ENCODE data around the gene CRMP1.
"Not testable (repeated sequence)": the region's sequence is repeated elsewhere in the genome, so short reads cannot be mapped to it uniquely, and the experiment has no call there.

Gene CRMP1

DNA sequence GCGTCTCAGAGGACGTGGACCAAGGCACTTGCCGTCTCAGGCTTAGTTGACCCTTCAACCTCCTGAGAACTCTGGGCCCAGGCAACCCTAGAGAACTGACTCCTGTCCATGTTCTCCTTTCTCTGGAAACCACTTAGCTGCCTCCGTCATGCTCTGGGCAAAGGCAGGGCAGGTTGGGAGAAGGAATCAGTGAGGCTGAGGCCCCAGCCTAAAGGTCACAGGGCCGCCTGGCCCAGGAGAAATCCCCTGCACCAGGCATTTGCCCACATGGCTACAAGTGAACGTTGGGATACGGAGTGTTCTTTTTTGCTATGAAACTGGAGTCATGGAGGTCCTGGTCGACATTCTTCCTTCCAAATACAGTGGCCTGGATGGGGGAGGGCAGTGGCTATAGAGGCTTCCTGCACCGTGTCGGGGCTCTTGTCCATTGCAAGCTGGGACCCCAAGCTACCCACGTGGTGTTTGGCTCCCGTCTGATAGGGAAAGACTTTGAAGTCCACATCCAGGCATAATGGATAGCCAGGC is 76.0 kb downstream of the CRMP1 start:
- DNase-seq = peak; percentile 33

- peak; percentile 38 for DNase-seq
Measured at GRCh38 chr4:5816101-5816500, 76.8 kb downstream of the CRMP1 start.

- peak; percentile 14 for DNase-seq
Measured at GRCh38 chr4:5815641-5816040, 77.2 kb downstream of the CRMP1 start.

DNA sequence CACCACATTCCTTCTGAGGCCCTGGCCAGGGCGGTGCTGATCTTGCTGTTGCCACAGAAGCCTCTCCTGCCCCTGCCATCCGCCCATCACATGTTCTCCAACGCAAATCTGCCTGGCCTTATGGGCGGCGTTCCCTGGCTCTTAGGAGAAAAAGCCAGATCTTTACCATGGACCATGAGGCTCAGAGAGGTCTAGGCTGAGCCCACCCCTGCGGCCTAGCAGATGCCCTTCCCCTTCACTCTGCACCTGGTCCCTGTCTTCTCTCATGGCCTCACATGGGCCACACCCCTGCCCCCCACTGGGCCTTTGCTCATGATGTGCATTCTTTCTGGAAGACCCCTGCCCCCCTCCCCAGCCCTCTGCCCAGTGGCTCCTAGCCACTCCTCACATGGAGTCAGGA is 78.5 kb downstream of the CRMP1 start:
- DNase-seq = peak; percentile 31

DNA sequence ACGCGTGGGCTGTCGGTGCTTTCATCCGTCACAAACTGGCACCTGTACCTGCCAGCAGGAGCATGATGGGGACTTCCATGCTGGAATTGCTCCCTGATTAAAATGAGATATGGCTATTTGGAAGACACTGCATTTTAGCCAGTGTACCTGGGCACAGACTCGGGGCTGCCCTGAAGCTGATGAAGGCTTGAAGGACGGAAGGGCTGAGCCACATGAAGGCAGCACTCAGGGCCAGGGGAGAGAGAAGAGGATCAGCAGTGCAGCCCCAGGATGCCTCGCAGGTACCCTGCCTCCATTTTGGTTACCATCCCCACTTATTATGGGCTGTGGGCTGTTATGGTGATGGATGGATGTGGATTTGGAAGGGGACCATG is 79.0 kb downstream of the CRMP1 start:
- peak; percentile 14 for DNase-seq

- peak; percentile 41 for DNase-seq
Measured at GRCh38 chr4:5812506-5813229, 80.2 kb downstream of the CRMP1 start.

- not testable (repeated sequence) for DNase-seq
Measured at GRCh38 chr4:5812057-5812456, 80.8 kb downstream of the CRMP1 start.

GRCh38 chr4:5810770-5811430 is 82.0 kb downstream of the CRMP1 start:
- DNase-seq = no peak

GRCh38 chr4:5810151-5810550 is 82.7 kb downstream of the CRMP1 start:
- DNase-seq = no peak

DNA sequence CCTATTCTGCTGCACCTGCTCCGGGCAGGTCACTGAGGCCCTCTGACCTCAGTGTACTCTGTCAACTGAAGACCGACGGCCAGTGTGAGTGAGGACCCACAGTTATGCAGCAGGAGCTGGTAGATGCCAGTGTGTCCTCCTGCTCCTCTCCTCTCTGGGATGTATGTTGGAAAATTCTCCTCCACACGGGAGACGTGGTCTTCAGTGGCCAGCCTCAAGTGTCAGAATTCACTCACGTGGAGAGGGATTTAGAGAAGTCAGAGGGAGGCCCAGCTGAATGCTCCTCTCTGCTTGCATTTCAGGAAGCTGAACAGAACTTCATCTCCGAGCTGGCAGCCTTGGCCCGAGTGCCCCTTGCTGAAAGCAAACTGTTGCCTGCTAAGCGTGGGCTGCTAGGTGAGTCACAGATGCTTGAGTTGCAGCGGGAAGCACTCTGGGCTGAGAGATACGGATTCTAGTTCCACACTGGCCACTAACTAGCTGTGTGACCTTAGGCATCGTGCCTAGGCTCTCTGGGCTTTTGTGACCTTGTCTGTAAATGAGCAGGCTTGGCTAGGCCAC is 83.6 kb downstream of the CRMP1 start:
- DNase-seq = no peak

- no peak for DNase-seq
Measured at GRCh38 chr4:5808081-5808741, 84.7 kb downstream of the CRMP1 start.

DNA sequence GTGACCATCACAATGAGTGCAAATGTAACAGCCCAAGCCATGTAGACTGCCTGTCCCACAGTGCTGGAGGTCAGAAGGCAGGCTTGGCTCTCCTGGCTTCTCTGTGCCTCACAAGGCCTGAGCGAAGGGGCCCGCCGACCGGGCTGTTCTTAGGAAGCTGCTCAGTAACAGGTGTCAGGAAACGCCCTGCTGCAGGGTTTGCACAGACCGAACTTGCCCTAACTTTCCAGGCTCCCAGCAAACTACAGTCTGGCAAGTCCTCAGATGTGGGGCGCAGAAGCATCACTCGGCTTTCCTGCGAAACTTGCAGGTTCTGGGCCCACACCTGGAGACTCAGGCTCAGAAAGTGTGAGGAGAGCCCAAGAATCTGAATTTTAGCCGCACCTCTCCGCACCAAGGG is 87.6 kb downstream of the CRMP1 start:
- DNase-seq = no peak

- DNase-seq = no peak
Measured at GRCh38 chr4:5804656-5805055, 88.2 kb downstream of the CRMP1 start.

DNA sequence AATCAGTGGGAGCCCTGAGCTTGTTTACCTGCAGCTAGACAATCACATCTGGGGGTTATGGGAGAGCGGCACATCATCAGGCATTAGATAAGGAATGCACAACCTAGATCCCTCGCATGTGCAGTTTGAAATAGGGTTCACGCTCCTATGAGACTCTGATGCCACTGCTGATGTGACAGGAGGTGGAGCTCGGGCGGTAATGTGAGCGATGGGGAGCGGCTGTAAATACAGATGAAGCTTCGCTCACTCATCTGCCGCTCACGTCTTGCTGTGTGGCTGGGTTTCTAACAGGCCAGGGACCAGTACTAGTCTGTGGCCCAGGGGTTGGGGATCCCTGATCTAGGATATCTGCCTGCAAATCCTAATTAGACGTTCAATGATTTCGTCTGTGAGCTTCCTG is 90.3 kb downstream of the CRMP1 start:
- peak; percentile 27 for DNase-seq

DNA sequence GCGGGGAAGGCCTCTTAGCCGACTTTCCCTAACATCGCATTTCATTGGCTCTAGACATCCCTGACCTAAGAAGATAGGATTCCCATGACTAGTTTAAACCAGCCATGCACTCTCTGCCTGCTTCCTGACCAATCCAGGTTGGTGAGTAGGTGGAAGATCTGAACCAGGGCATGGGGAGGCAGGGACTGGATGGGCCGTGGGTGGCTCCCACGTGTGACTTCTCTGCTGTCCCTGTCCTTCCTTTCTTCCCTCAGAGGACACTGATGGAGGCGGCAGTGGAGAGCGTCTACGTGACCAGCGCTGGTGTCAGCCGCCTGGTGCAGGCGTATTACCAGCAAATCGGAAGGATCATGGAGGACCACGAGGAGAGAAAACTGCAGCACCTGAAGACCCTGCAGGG is 91.2 kb downstream of the CRMP1 start:
- peak; percentile 25 for DNase-seq

DNA sequence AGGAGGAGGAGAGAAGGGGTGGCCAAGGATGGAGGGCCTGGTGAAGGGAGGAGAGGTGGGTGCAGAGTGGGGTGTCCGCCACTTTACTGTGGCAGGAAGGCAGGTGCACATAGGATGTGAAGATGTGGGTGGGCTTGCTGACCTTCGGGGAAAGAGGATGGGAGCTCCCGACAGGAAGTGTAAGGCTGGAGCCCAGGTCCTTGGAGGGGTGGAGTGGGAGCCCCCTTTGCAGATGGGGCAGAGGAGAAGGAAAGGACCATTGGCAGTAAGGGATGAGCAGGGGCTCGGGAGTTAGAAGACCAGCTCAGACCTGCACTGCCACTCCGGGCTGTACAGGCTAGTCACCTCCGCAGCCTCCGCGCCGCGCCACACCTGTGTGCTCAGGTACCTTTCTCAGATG is 92.4 kb downstream of the CRMP1 start:
- DNase-seq = peak; percentile 21

DNA sequence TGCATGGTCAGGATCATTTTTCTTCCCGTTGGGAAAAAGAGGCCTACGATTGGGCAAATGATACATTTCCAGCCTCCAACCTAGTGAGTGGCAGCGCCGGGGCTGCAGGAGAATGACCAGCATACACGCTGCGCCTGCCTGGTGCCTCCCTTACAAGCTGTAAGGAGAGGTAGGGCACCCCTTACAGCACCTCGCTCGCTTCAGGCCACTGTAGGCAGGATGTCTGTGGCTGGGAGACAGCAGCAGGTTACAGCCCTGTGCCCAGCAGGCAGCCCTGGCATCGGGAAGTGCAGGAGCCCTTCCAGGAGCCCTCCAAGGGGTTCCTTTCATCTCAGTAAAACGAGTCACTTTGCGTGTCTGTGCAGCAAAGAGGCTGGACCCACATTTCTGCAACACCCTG is 93.5 kb downstream of the CRMP1 start:
- DNase-seq = no peak

DNA sequence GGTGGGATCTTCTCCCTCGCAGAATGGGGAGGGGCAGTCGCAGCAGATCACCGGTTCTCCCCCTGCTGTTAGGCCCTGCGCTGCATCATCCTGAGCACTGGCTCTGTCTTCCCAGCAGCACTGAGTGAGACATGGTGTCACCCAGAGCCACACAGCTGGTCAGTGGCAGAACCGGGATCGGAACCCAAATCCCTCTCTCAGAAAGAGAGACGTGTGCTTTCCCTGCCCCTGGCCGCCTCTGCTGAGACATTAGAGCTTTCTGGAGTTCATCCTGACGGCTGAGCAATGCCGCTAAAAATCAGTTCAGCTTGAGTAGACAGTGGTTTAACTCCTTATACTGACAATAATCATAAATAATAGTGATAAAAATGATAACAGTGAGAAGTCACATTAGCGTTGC is 93.9 kb downstream of the CRMP1 start:
- no peak for DNase-seq

GRCh38 chr4:5798462-5798861 is 94.4 kb downstream of the CRMP1 start:
- DNase-seq = no peak

- DNase-seq = no peak
Measured at GRCh38 chr4:5797866-5798265, 95.0 kb downstream of the CRMP1 start.

DNA sequence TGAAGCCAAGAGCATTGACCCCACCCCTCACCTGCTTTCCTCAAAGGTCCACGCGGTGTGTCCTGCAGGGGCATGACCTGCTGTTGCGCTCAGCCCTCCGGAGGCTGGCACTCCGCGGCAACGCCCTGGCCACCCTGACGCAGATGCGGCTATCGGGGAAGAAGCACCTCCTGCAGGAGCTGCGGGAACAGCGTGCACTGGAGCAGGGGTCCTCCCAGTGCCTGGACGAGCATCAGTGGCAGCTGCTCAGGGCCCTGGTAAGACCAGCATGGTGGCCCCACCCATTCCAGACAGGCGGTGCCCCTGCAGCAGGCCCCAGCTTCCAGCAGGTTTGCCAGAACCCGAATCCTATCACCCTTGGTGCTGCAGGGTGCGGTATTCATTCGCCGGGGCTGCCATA is 95.9 kb downstream of the CRMP1 start:
- DNase-seq = no peak

DNA sequence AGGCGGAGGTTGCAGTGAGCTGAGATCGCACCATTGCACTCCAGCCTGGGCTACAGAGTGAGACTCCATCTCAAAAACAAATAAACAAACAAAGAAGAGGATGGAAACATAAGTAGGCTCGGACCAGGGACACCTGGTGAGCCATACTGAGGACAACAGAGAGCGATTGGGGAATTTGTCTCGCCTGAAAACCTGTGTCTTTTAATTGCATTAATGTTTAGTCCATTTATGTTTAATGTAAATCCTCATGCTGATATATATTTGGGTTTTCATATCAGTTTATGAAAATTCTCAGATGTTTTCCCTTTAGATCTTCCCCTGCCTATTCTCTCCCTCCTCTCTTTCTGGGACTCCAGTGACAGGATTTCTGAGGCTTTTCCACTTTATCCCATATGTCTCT is 97.3 kb downstream of the CRMP1 start:
- no peak for DNase-seq

DNA sequence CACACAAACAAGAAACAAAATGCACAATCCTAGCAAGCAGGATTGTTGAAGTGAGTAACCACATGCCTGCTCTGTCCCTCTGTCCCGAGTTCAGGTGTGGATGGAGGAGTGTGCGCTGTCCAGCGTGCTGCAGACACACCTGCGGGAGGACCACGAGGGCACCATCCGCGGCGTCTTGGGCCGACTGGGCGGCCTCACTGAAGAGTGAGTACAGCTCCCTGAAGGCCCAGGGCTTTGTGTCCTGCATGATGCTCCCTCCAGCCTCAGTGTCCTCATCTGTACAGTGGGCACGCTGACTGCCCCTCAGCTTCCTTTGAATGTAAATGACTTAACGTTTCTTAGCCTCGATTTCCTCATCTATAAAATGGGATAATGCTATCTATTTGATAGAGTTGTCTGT is 99.4 kb downstream of the CRMP1 start:
- DNase-seq = peak; percentile 22

DNA sequence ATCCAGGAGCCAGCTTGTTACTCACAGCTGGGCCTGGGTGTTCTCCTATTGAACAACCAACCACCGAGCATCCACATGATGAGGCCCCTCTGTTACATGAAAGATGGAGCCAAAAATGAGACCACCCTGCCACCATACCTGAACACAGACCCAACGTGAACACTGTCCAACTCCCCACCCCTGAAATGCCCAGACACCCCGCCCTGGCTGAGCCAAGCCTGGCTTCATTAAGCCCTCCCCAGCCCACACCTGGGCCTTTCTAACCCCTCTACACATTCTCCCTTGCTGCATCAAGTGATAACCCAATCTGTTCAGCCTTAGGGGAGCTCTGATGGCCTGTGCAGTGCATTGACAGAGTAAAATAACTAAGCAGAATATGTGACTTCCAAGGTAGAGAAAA is 101.2 kb downstream of the CRMP1 start:
- DNase-seq = no peak
